ENCODE data around the gene MACO1.
"Not testable (repeated sequence)": the region's sequence is repeated elsewhere in the genome, so short reads cannot be mapped to it uniquely, and the experiment has no call there.

MACO1 gene

GRCh38 chr1:25450891-25451290 lies 20.2 kb downstream of the MACO1 start:
- in situ Hi-C loops (cut with MboI; ENCODE audit: low sequenced_read_pairs), result no loop called here

- in situ Hi-C loops (cut with MboI; ENCODE audit: low sequenced_read_pairs), result no loop called here
Measured at GRCh38 chr1:25451908-25452307, 21.2 kb downstream of the MACO1 start.

GRCh38 chr1:25456502-25456901 lies 25.8 kb downstream of the MACO1 start:
- in situ Hi-C loops (cut with MboI; ENCODE audit: low sequenced_read_pairs), result no loop called here

- in situ Hi-C loops (cut with MboI; ENCODE audit: low sequenced_read_pairs), result no loop called here
Measured at GRCh38 chr1:25458541-25459298, 28.0 kb downstream of the MACO1 start.

GRCh38 chr1:25460020-25460419 lies 29.3 kb downstream of the MACO1 start:
- in situ Hi-C loops (cut with MboI; ENCODE audit: low sequenced_read_pairs), result no loop called here

GRCh38 chr1:25460816-25461215 lies 30.1 kb downstream of the MACO1 start:
- in situ Hi-C loops (cut with MboI; ENCODE audit: low sequenced_read_pairs), result not testable (repeated sequence)

GRCh38 chr1:25461849-25462248 lies 31.2 kb downstream of the MACO1 start:
- in situ Hi-C loops (cut with MboI; ENCODE audit: low sequenced_read_pairs), result no loop called here

- in situ Hi-C loops (cut with MboI; ENCODE audit: low sequenced_read_pairs), result no loop called here
Measured at GRCh38 chr1:25462732-25463131, 32.0 kb downstream of the MACO1 start.

- in situ Hi-C loops (cut with MboI; ENCODE audit: low sequenced_read_pairs), result no loop called here
Measured at GRCh38 chr1:25467193-25467592, 36.5 kb downstream of the MACO1 start.

GRCh38 chr1:25467616-25468015 lies 36.9 kb downstream of the MACO1 start:
- in situ Hi-C loops (cut with MboI; ENCODE audit: low sequenced_read_pairs), result no loop called here

GRCh38 chr1:25468033-25468432 lies 37.3 kb downstream of the MACO1 start:
- in situ Hi-C loops (cut with MboI; ENCODE audit: low sequenced_read_pairs), result no loop called here

- in situ Hi-C loops (cut with MboI; ENCODE audit: low sequenced_read_pairs), result no loop called here
Measured at GRCh38 chr1:25469177-25469576, 38.5 kb downstream of the MACO1 start.

- in situ Hi-C loops (cut with MboI; ENCODE audit: low sequenced_read_pairs), result no loop called here
Measured at GRCh38 chr1:25472471-25472870, 41.8 kb downstream of the MACO1 start.

GRCh38 chr1:25473653-25474225 lies 43.0 kb downstream of the MACO1 start:
- in situ Hi-C loops (cut with MboI; ENCODE audit: low sequenced_read_pairs), result no loop called here

- in situ Hi-C loops (cut with MboI; ENCODE audit: low sequenced_read_pairs), result no loop called here
Measured at GRCh38 chr1:25474439-25475047, 43.8 kb downstream of the MACO1 start.

- in situ Hi-C loops (cut with MboI; ENCODE audit: low sequenced_read_pairs), result no loop called here
Measured at GRCh38 chr1:25476186-25477097, 45.7 kb downstream of the MACO1 start.

- in situ Hi-C loops (cut with MboI; ENCODE audit: low sequenced_read_pairs), result no loop called here
Measured at GRCh38 chr1:25477448-25478034, 46.8 kb downstream of the MACO1 start.

- in situ Hi-C loops (cut with MboI; ENCODE audit: low sequenced_read_pairs), result no loop called here
Measured at GRCh38 chr1:25478633-25479032, 47.9 kb downstream of the MACO1 start.

- in situ Hi-C loops (cut with MboI; ENCODE audit: low sequenced_read_pairs), result no loop called here
Measured at GRCh38 chr1:25481625-25482024, 50.9 kb downstream of the MACO1 start.

- in situ Hi-C loops (cut with MboI; ENCODE audit: low sequenced_read_pairs), result no loop called here
Measured at GRCh38 chr1:25482211-25482610, 51.5 kb downstream of the MACO1 start.

- in situ Hi-C loops (cut with MboI; ENCODE audit: low sequenced_read_pairs), result no loop called here
Measured at GRCh38 chr1:25484096-25484495, 53.4 kb downstream of the MACO1 start.

Data from HL-60/S4 treated with retinoic acid at 250 ng/mL for 4 days and 3 days (cell line).